ENCODE measurements around the gene FMR1. TPM values are rescaled to one million over a fixed set of nuclear protein-coding genes. Genes with fewer than 3 reads are reported as not detected.
A peak's percentile ranks its signal among the peaks of the same experiment; 100 is the strongest.

The FMR1 gene
- total and polyA plus RNA-seq, 5 experiments from 2014 or later, result 5.8 to 88.1 (median 11.4) TPM

DNA sequence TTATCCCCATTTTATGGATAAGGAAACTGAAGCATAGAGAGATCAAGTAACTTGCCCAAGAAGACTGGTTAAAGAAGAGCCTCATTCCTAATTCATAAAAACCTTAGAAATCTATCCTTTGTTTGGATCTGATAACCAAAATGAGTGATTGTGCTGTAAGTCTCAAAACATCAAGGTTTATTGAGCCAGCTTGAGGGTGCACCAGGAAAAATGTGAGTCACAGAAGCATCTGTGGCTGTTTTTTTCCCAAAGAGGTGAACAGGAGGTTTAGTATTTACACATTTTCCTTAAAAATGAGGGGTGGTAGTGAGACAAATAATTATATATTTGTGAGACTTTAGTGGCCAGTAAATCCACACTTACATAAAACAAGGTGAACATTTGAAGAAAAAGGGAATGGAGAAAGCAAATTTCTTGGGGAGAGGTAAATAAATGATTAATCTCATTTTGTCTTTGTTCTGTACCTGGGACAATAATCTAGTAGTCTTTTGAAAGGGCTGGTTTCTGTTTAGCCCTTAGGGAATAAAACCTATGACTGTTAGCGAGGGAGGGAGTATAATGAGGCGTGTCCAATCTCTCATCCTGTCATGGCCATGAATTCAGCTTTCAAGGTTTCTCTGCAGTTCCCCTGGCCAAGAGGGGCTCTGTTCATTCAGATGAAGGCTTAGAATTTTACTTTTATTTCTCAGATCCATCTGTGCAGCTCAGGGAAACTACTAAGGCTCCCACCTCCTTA lies 12.2 kb upstream of the FMR1 start:
- POLR2A ChIA-PET, result no interaction called here
- no peak for ATAC-seq
- H3K4me1 Mint-ChIP-seq, result peaks cover 2 to 9% (median 6%) of the 10 kb centered on the region in 4 donors
- H3K27ac Mint-ChIP-seq, result no peak overlapping the region
- no peak overlapping the region for H3K4me3 Mint-ChIP-seq
- H3K27me3 Mint-ChIP-seq, result peaks cover 0 to 6% (median 0%) of the 10 kb centered on the region in 5 donors
- no peaks in the 10 kb centered on the region for H3K9me3 Mint-ChIP-seq
- H3K36me3 Mint-ChIP-seq, result no peaks in the 10 kb centered on the region
- DNase-seq, result no peak

DNA sequence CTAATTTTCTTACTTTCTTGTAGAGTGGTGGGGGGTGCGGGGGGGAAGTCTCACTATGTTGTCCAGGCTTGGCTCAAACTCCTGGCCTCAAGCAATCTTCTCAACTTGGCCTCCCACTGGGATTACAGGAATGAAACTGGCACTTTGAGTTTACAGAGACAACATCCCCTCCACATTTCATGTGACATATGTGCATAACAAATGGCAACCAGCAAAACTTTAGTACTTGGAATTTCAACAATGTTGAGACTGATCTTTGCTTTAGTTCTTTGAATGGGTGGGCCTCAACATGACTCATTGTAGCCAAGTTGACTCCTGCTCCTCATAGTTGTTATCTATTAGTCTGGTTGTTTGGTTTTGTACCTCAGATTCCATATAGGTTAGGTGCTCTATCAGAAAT lies 11.4 kb upstream of the FMR1 start:
- H3K27me3 Mint-ChIP-seq, result peaks cover 0 to 3% (median 0%) of the 10 kb centered on the region in 5 donors
- ATAC-seq (no peak), DNase-seq (no peak)
- H3K4me1 Mint-ChIP-seq, result peaks cover 2 to 9% (median 6%) of the 10 kb centered on the region in 4 donors
- H3K4me3 Mint-ChIP-seq, result no peak overlapping the region
- POLR2A ChIA-PET, result no interaction called here
- no peak overlapping the region for H3K27ac Mint-ChIP-seq
- H3K9me3 Mint-ChIP-seq, result no peaks in the 10 kb centered on the region
- no peaks in the 10 kb centered on the region for H3K36me3 Mint-ChIP-seq

DNA sequence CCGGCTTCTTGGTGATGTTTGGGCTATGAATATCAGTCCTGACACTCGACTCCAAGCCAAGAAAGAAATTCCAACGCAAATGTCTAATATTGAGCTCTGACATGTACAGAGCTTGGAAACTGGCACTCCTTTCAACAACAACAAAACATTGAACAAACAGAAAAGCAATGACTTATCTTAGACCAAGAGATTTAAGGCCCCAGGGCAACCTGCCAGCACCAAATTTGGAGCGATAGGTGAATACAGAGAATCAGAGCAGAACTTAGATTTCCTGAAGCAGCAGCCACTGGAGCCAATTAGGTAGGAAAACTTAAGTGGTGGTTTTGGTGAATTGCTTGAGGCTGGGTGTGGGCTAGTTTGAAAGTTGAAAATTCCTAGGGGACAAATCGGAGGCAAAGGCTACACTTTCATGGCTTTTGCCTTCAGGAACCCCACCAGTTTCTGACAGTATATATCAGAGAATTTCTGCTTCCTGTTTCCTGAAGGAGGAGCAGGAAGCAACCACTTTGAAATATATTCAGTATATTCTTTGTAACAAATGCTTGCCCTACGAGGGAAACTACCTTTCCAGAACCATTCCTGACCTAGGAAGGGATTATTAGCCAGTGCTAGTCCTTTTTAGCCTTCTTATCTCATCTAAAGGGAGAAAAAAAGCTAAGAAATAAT lies 10.1 kb upstream of the FMR1 start:
- no peak for ATAC-seq
- DNase-seq, result no peak
- Mint-ChIP-seq H3K36me3 (no peaks in the 10 kb centered on the region), H3K4me3 (peak overlapping the region in 2 of 10 donors; percentile 5 to 26), H3K9me3 (no peaks in the 10 kb centered on the region), H3K27me3 (no peaks in the 10 kb centered on the region), H3K27ac (peak overlapping the region in 1 of 10 donors; percentile 22), H3K4me1 (peaks cover 2 to 6% (median 4%) of the 10 kb centered on the region in 4 donors)
- POLR2A ChIA-PET, result interaction anchor here (1.4 kb wide), 1 partner anchor 10 kb away, joined by 3 read pairs; the partner anchor contains the start of gene FMR1

DNA sequence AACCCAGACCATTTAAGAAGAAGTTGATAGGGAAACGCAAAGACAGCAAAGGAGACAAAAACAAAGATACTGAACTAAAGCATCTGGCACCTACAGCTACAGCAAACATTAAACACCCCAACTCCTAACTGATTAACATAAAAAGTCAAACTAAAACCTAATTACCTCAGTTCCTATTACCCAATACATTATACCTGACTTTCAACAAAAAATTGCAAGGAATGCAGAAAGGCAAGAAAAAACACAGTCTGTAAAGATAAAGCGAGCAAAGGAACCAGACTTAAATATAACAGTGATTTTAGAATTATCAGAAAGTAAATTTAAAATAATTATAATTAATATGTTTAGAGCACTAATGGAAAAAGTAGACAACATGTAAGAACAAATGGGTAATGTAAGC lies 9.4 kb upstream of the FMR1 start:
- Mint-ChIP-seq H3K27ac (no peak overlapping the region), H3K4me1 (peaks cover 2 to 6% (median 4%) of the 10 kb centered on the region in 4 donors), H3K36me3 (no peaks in the 10 kb centered on the region), H3K27me3 (no peaks in the 10 kb centered on the region), H3K9me3 (no peaks in the 10 kb centered on the region), H3K4me3 (no peak overlapping the region)
- DNase-seq (no peak), ATAC-seq (no peak)
- POLR2A ChIA-PET, result interaction anchor here (1.4 kb wide), 1 partner anchor 9 kb away, joined by 3 read pairs; the partner anchor contains the start of gene FMR1

DNA sequence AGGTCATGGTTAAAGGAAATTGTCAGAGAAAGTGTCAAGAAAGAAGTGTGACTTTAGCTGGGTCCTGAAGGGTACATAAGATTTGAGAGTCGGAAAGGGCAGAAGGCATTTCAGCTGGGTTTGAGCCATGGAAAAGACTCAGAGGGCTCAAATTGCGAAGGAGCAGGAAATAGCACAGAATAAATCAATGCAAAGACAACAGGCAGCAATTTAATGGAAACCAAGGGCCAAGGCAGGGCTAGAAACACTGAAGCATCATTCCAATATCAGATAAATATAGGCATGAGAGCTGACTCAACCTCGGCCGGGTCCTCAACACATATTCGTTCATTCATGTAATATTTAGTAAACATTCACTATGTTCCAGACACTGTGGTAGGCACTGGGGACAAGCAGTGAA lies 3.6 kb upstream of the FMR1 start:
- ATAC-seq (no peak), DNase-seq (no peak)
- POLR2A ChIA-PET, result no interaction called here
- no peak overlapping the region for H3K27ac Mint-ChIP-seq
- no peaks in the 10 kb centered on the region for H3K9me3 Mint-ChIP-seq
- peaks cover 0 to 8% (median 6%) of the 10 kb centered on the region in 4 donors for H3K4me1 Mint-ChIP-seq
- H3K27me3 Mint-ChIP-seq, result no peaks in the 10 kb centered on the region
- no peak overlapping the region for H3K4me3 Mint-ChIP-seq
- no peaks in the 10 kb centered on the region for H3K36me3 Mint-ChIP-seq

DNA sequence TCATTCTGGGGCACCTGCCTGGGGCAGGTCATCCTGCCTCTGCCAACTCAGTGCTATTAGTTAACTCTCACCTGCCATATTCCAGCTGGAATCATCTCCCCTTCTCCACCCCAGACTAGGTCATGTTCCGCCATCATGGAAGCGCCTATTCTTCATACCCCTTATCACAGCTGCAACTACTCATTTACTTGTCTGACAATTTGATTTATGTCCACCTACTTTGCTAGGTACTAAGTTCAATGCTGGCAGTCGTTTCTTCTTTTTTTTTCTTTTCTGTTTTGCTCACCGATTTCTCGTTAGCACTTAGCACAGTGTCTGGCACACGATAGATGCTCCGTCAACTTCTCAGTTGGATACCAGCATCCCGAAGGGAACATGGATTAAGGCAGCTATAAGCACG lies 1.1 kb upstream of the FMR1 start:
- Mint-ChIP-seq H3K27me3 (no peaks in the 10 kb centered on the region), H3K4me1 (peaks cover 6 to 31% (median 15%) of the 10 kb centered on the region in 4 donors), H3K9me3 (no peaks in the 10 kb centered on the region), H3K36me3 (no peaks in the 10 kb centered on the region), H3K4me3 (peak overlapping the region in 9 of 10 donors; percentile 2 to 93 (median 86)), H3K27ac (peak overlapping the region in 6 of 10 donors; percentile 80 to 95 (median 90))
- POLR2A ChIA-PET, result interaction anchor here (2.8 kb wide), 1 partner anchor 1629 kb away, joined by 14 read pairs; the partner anchor contains the start of gene EOLA1
- ATAC-seq (no peak), DNase-seq (no peak)

DNA sequence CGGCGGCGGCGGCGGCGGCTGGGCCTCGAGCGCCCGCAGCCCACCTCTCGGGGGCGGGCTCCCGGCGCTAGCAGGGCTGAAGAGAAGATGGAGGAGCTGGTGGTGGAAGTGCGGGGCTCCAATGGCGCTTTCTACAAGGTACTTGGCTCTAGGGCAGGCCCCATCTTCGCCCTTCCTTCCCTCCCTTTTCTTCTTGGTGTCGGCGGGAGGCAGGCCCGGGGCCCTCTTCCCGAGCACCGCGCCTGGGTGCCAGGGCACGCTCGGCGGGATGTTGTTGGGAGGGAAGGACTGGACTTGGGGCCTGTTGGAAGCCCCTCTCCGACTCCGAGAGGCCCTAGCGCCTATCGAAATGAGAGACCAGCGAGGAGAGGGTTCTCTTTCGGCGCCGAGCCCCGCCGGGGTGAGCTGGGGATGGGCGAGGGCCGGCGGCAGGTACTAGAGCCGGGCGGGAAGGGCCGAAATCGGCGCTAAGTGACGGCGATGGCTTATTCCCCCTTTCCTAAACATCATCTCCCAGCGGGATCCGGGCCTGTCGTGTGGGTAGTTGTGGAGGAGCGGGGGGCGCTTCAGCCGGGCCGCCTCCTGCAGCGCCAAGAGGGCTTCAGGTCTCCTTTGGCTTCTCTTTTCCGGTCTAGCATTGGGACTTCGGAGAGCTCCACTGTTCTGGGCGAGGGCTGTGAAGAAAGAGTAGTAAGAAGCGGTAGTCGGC lies 528 bp downstream of the FMR1 start:
- no peaks in the 10 kb centered on the region for H3K9me3 Mint-ChIP-seq

DNA sequence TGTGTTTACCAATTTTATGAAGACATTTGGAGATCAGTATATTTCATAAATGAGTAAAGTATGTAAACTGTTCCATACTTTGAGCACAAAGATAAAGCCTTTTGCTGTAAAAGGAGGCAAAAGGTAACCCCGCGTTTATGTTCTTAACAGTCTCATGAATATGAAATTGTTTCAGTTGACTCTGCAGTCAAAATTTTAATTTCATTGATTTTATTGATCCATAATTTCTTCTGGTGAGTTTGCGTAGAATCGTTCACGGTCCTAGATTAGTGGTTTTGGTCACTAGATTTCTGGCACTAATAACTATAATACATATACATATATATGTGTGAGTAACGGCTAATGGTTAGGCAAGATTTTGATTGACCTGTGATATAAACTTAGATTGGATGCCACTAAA lies 1.9 kb downstream of the FMR1 start:
- DNase-seq (no peak), ATAC-seq (no peak)
- Mint-ChIP-seq H3K9me3 (no peaks in the 10 kb centered on the region), H3K27ac (peak overlapping the region in 6 of 10 donors; percentile 36 to 97 (median 74)), H3K4me3 (peak overlapping the region; percentile 58 to 98 (median 94)), H3K36me3 (peaks cover 0 to 3% (median 0%) of the 10 kb centered on the region in 3 donors), H3K27me3 (no peaks in the 10 kb centered on the region), H3K4me1 (peaks cover 15 to 61% (median 39%) of the 10 kb centered on the region in 4 donors)
- POLR2A ChIA-PET, result no interaction called here

More for the DNA sequence above, 528 bp downstream of the FMR1 start:
- DNase-seq (peak in 9 of 10 donors; percentile 4 to 59 (median 18)), ATAC-seq (peak; percentile 55 to 63)
- POLR2A ChIA-PET, result interaction anchor here (1.1 to 2.8 kb wide), 2 partner anchors 10 to 1628 kb away, joined by 3 to 14 read pairs; partner anchors contain the start of gene EOLA1
- H3K4me1 Mint-ChIP-seq, result peaks cover 10 to 48% (median 29%) of the 10 kb centered on the region in 4 donors
- H3K4me3 Mint-ChIP-seq, result peak overlapping the region; percentile 90 to 98 (median 96)
- no peaks in the 10 kb centered on the region for H3K36me3 Mint-ChIP-seq
- peak overlapping the region; percentile 91 to 98 (median 94) for H3K27ac Mint-ChIP-seq
- no peaks in the 10 kb centered on the region for H3K27me3 Mint-ChIP-seq

DNA sequence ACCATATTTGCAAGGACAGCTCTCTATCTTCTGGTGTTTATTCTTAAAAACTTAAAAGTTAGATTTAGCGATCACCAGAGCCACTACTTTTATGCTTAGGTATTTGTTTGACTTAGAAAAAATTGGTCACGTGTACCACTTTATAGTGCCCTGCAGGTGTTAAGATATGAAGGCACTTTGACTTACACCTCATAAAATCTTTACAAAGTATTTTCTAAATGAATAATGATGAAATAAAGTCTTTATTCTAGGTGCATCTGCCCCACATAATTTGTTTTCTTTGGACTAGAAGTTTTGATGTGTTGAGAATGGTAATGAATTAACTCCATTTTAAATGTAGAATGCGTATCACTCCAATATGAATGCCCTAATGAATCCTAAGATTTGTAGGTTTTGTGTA lies 2.9 kb downstream of the FMR1 start:
- Mint-ChIP-seq H3K36me3 (peaks cover 0 to 3% (median 0%) of the 10 kb centered on the region in 3 donors), H3K27me3 (no peaks in the 10 kb centered on the region), H3K27ac (peak overlapping the region in 6 of 10 donors; percentile 12 to 93 (median 64)), H3K4me1 (peaks cover 13 to 68% (median 39%) of the 10 kb centered on the region in 4 donors), H3K9me3 (no peaks in the 10 kb centered on the region), H3K4me3 (peak overlapping the region in 9 of 10 donors; percentile 29 to 98 (median 91))
- POLR2A ChIA-PET, result no interaction called here
- no peak for DNase-seq
- ATAC-seq, result no peak

DNA sequence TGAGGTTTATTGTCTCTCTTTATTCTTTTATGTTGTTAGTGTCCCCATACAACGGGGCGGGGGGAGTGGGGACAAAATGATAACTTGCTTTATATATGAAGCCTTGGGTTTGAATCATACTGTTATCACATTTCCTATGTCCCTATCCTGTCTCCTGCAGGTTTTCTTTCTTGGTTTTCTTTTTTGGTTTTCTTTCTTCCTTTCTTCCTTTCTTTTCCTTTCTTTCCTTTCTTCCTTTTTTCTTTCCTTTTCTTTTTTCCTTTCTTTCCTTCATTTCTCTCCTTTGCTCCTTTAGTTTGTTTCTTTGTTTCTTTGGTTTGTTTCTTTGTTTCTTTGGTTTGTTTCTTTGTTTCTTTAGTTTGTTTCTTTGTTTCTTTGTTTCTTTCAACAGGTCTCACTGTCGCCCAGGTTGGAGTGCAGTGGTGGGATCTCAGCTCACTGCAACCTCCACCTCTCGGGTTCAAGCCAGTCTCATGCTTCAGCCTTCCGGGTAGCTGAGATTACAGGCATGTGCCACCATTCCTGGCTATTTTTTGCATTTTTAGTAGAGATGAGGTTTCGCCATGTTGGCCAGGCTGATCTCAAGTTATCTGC lies 4.8 kb downstream of the FMR1 start:
- H3K36me3 Mint-ChIP-seq, result peaks cover 0 to 3% (median 0%) of the 10 kb centered on the region in 3 donors
- peak overlapping the region; percentile 30 to 93 (median 54) for H3K27ac Mint-ChIP-seq
- peak overlapping the region in 3 of 10 donors; percentile 11 to 45 (median 22) for H3K4me3 Mint-ChIP-seq
- peaks cover 17 to 81% (median 48%) of the 10 kb centered on the region in 4 donors for H3K4me1 Mint-ChIP-seq
- DNase-seq, result no peak
- H3K9me3 Mint-ChIP-seq, result no peaks in the 10 kb centered on the region
- ATAC-seq, result no peak
- POLR2A ChIA-PET, result no interaction called here
- H3K27me3 Mint-ChIP-seq, result no peaks in the 10 kb centered on the region

DNA sequence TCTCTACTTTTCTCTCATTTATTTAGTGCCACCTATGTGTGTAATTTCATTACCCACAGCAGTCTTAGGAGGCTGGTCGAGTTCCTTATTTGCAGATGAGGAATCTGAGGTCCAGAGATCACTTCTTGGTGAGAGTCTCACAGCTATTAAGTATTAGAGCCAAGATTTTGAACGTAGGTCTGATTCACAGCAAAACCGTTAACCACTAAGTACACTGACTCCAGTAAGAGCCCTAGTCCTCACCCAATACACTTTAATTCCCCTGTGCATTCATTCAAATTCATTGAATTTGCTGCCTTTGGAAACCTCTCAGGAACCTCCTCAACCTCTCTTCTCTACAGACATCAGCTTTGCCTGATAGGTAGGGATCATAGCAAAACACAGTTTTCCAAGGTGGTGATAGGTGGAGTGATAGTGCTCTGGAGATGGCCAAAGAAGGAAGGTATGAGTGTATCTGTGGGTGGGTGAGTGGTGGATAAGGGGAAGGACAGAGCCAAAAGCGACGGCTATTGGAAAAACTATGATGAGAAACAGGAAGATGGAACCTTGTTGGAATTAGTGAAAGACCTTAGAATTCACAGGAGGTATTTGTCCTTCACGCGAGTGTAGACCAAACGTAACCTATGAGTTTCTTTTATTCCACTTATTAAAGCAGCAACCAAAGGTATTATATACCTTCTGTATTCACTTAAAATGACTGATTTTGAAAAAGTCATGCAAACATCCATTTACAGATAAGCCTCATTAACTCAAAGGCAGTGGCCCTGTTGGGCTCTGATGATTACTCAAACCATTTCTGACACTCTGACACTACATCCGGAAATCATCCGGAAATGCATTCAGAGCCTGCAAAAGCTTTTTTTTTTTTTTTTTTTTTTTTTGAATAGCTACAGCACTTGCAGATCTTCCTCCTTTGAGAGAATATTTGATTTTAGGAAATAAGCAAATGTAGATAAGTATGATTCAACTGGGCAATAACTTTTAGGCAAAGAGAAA lies 6.3 kb downstream of the FMR1 start:
- peak; percentile 67 to 69 for ATAC-seq
- DNase-seq, result peak in 6 of 10 donors; percentile 0 to 44 (median 13)
- Mint-ChIP-seq H3K4me1 (peaks cover 16 to 93% (median 61%) of the 10 kb centered on the region in 4 donors), H3K9me3 (no peaks in the 10 kb centered on the region), H3K36me3 (peaks cover 0 to 3% (median 0%) of the 10 kb centered on the region in 3 donors), H3K27me3 (no peaks in the 10 kb centered on the region), H3K27ac (peak overlapping the region in 9 of 10 donors; percentile 31 to 93 (median 79)), H3K4me3 (peak overlapping the region; percentile 6 to 74 (median 42))
- POLR2A ChIA-PET, result no interaction called here

Measured in naive thymus-derived CD8-positive, alpha-beta T cell (primary cell).